NCI-H2107 treated with DMSO at 0.1 percent for 48 hours (cell line): ENCODE results near the gene SLC35A4.
"Not testable (repeated sequence)": the region's sequence is repeated elsewhere in the genome, so short reads cannot be mapped to it uniquely, and the experiment has no call there.

Experiments used
- DNase-seq: peaks from one replicate; lab custom pipeline; 2025; ENCODE audit not compliant: unreplicated experiment; lab: John Stamatoyannopoulos, UW

Gene SLC35A4

GRCh38 chr5:140557965-140558364, 6.7 kb upstream of the SLC35A4 start:
- DNase-seq = no peak

- no peak for DNase-seq
These were observed 6.1 kb upstream of the SLC35A4 start for GRCh38 chr5:140558542-140558941.

GRCh38 chr5:140560227-140560626, 4.4 kb upstream of the SLC35A4 start:
- no peak for DNase-seq

- no peak for DNase-seq
These were observed 2.7 kb upstream of the SLC35A4 start for GRCh38 chr5:140561753-140562523.

- no peak for DNase-seq
These were observed 1.0 kb upstream of the SLC35A4 start for GRCh38 chr5:140563596-140563995.

- no peak for DNase-seq
These were observed 574 bp downstream of the SLC35A4 start for GRCh38 chr5:140565024-140565779.

GRCh38 chr5:140565780-140566095, 1.1 kb downstream of the SLC35A4 start:
- no peak for DNase-seq

GRCh38 chr5:140566665-140567064, 2.0 kb downstream of the SLC35A4 start:
- no peak for DNase-seq

- no peak for DNase-seq
These were observed 2.6 kb downstream of the SLC35A4 start for GRCh38 chr5:140567136-140567818.

GRCh38 chr5:140567871-140568270, 3.2 kb downstream of the SLC35A4 start:
- no peak for DNase-seq

GRCh38 chr5:140568443-140569063, 3.9 kb downstream of the SLC35A4 start:
- DNase-seq = no peak

- DNase-seq = no peak
These were observed 4.6 kb downstream of the SLC35A4 start for GRCh38 chr5:140569197-140569596.

GRCh38 chr5:140570058-140570457, 5.4 kb downstream of the SLC35A4 start:
- no peak for DNase-seq

GRCh38 chr5:140570488-140570887, 5.9 kb downstream of the SLC35A4 start:
- no peak for DNase-seq

- no peak for DNase-seq
These were observed 6.5 kb downstream of the SLC35A4 start for GRCh38 chr5:140571105-140571504.

GRCh38 chr5:140573683-140574082, 9.1 kb downstream of the SLC35A4 start:
- no peak for DNase-seq

GRCh38 chr5:140574165-140574564, 9.5 kb downstream of the SLC35A4 start:
- no peak for DNase-seq

- DNase-seq = no peak
These were observed 10.7 kb downstream of the SLC35A4 start for GRCh38 chr5:140575309-140575708.

GRCh38 chr5:140576776-140577201, 12.2 kb downstream of the SLC35A4 start:
- no peak for DNase-seq

GRCh38 chr5:140579188-140579747, 14.6 kb downstream of the SLC35A4 start:
- DNase-seq = not testable (repeated sequence)

- DNase-seq = no peak
These were observed 22.9 kb downstream of the SLC35A4 start for GRCh38 chr5:140587495-140587894.
